ENCODE measurements around the gene PTPRG. TPM values are rescaled to one million over a fixed set of nuclear protein-coding genes. Genes with fewer than 3 reads are reported as not detected.

Gene PTPRG
- total and polyA plus RNA-seq, 2 donors (not counting 3 experiments of a cell fraction or from before 2014, with no cell fraction given) = 8.9 to 39.1 TPM

GRCh38 chr3:61688307-61688984 is 127.1 kb downstream of the PTPRG start:
- H2AFZ ChIP-seq (ENCODE audit: low read depth, low read length) = no peak overlapping the region
- H3K4me2 ChIP-seq (ENCODE audit: insufficient read depth, low read length) = no peak overlapping the region
- intact Hi-C loops (cut with micrococcal nuclease) = no loop called here
- H3K9me3 ChIP-seq (replicated peaks; ENCODE audit: control insufficient read depth, insufficient read depth, low read length) = no peaks in the 10 kb centered on the region
- ChIA-PET POLR2A (no interaction called here), CTCF (interaction anchor here (0.6 to 1.9 kb wide), 5 partner anchors 16 to 500 kb away, joined by 3 to 4 read pairs (median 4); no protein-coding TSS in a partner anchor)
- H4K20me1 ChIP-seq (replicated peaks; ENCODE audit: control insufficient read depth, extremely low read depth, insufficient read depth, low read length) = no peaks in the 10 kb centered on the region
- DNase-seq (ENCODE audit: low read depth, low spot score) (no peak), FAIRE-seq (no peak)
- H3K4me3 ChIP-seq (replicated peaks in 1 of 3; ENCODE audit: insufficient read depth in 1 of 3, low read depth in 1 of 3, low read length in 3 of 3) = no peak overlapping the region
- H3K79me2 ChIP-seq (ENCODE audit: control insufficient read depth, insufficient read depth, low read length) = no peaks in the 10 kb centered on the region
- H3K36me3 ChIP-seq (ENCODE audit: control insufficient read depth in 2 of 2, extremely low read depth in 1 of 2, insufficient read depth in 2 of 2, low read length in 2 of 2) = no peaks in the 10 kb centered on the region
- no peak overlapping the region for H3K27ac ChIP-seq (ENCODE audit: insufficient read depth, low read depth, low read length)
- dilution Hi-C loops (cut with MboI; ENCODE audit: extremely low pct_ligation_motif_present, low sequenced_read_pairs) = no loop called here
- BruUV-seq (replicated peaks) = no TSS peak
- no peaks in the 10 kb centered on the region for H3K9me1 ChIP-seq (replicated peaks; ENCODE audit: control insufficient read depth, extremely low read depth, insufficient read depth, low read length)
- H3K27me3 ChIP-seq (ENCODE audit: control insufficient read depth in 2 of 2, insufficient read depth in 2 of 2, low read length in 2 of 2) = no peaks in the 10 kb centered on the region
- H3K9ac ChIP-seq (replicated peaks; ENCODE audit: extremely low read depth, insufficient read depth, low read length) = no peak overlapping the region
- TF ChIP-seq MAX (IDR thresholded peaks at IDR 0.05; ENCODE audit: insufficient read depth, insufficient read length) (no peak), MYC (IDR thresholded peaks at IDR 0.05; ENCODE audit: low read depth, low read length) (no peak), JUN (IDR thresholded peaks at IDR 0.05; ENCODE audit: borderline replicate concordance, insufficient read depth, insufficient read length, low read depth) (no peak), GATA2 (IDR thresholded peaks at IDR 0.05; ENCODE audit: insufficient read depth, insufficient read length, low read depth, low read length) (no peak), EZH2 (IDR thresholded peaks at IDR 0.05; ENCODE audit: borderline replicate concordance, low read depth, low read length, severe bottlenecking) (no peak), FOS (IDR thresholded peaks at IDR 0.05; ENCODE audit: borderline replicate concordance, insufficient read depth, low read length) (no peak), POLR2A (IDR thresholded peaks at IDR 0.05; ENCODE audit: low read depth, low read length) (no peak), CTCF (IDR thresholded peaks at IDR 0.05; ENCODE audit: extremely low read depth in 1 of 2, insufficient read depth in 1 of 2, low read depth in 1 of 2, low read length in 2 of 2) (no peak), POLR2AphosphoS5 (IDR thresholded peaks at IDR 0.05; ENCODE audit: insufficient read depth, low read depth, low read length) (no peak)
- no peaks in the 10 kb centered on the region for H3K4me1 ChIP-seq (ENCODE audit: control insufficient read depth, extremely low read depth, insufficient read depth, low read length)
